Body of pancreas (tissue), 4 donors: ENCODE measurements around the gene SLC29A3.

Source experiments
- POLR2A ChIP-seq, 3 donors: fragments of 450-650 bp; IDR thresholded peaks; one replicate each; pipeline ENCODE4 v1.6.1; 2016; ENCODE audit warnings: antibody characterized with exemption in 3 of 3, mild to moderate bottlenecking in 2 of 3
- TF ChIP-seq, protein P1 (sequence below), 7 experiments: fragments of 450-650 bp in 4 of 7; fragments of 200-600 bp in 3 of 7; sonication (generic) in 3 of 7; IDR thresholded peaks; one replicate each; pipeline ENCODE4 v1.5.1; 2016 to 2019; ENCODE audit warnings: antibody characterized with exemption in 7 of 7

- TF ChIP-seq POLR2A (IDR thresholded peaks at IDR 0.05), result no peak
- TF ChIP-seq, protein P1, sequence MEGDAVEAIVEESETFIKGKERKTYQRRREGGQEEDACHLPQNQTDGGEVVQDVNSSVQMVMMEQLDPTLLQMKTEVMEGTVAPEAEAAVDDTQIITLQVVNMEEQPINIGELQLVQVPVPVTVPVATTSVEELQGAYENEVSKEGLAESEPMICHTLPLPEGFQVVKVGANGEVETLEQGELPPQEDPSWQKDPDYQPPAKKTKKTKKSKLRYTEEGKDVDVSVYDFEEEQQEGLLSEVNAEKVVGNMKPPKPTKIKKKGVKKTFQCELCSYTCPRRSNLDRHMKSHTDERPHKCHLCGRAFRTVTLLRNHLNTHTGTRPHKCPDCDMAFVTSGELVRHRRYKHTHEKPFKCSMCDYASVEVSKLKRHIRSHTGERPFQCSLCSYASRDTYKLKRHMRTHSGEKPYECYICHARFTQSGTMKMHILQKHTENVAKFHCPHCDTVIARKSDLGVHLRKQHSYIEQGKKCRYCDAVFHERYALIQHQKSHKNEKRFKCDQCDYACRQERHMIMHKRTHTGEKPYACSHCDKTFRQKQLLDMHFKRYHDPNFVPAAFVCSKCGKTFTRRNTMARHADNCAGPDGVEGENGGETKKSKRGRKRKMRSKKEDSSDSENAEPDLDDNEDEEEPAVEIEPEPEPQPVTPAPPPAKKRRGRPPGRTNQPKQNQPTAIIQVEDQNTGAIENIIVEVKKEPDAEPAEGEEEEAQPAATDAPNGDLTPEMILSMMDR (IDR thresholded peaks at IDR 0.05), result no peak
Observed at GRCh38 chr10:71409516-71410104, 90.6 kb downstream of the SLC29A3 start.
